Tibial artery (tissue), 4 donors: ENCODE data around the gene HRH2.

ENCODE experiments used
- DNase-seq, 2 donors: peaks; one replicate each; pipeline ENCODE4 v3.0.0-alpha.2; 2019
- H3K27ac ChIP-seq, 2 donors: fragments of 200-600 bp; sonication (generic) in 1 of 2; 1 replicate in 1 of 2; 2 replicates in 1 of 2; pipeline ENCODE4 v1.5.1; 2018 to 2019; ENCODE audit warnings: mild to moderate bottlenecking in 1 of 2
- H3K27me3 ChIP-seq, 2 donors: fragments of 200-600 bp; sonication (generic) in 1 of 2; one replicate each; pipeline versions ENCODE4 v1.5.1 to v1.6.0; 2016 to 2019
- H3K36me3 ChIP-seq, 3 donors: fragments of 200-600 bp; sonication (generic) in 2 of 3; one replicate each; pipeline ENCODE4 v1.5.1; 2016 to 2019; ENCODE audit warnings: mild to moderate bottlenecking in 2 of 3
- H3K4me1 ChIP-seq, 4 donors: fragments of 200-600 bp; sonication (generic) in 2 of 4; 1 replicate in 3 of 4; 2 replicates in 1 of 4; pipeline ENCODE4 v1.5.1; 2016 to 2019
- H3K4me3 ChIP-seq, 2 donors: fragments of 200-600 bp; sonication (generic) in 1 of 2; 1 replicate in 1 of 2; 2 replicates in 1 of 2; pipeline ENCODE4 v1.5.1; 2018 to 2019; ENCODE audit warnings: mild to moderate bottlenecking in 2 of 2
- H3K9me3 ChIP-seq, 3 donors: fragments of 200-600 bp; sonication (generic) in 1 of 3; one replicate each; pipeline ENCODE4 v1.5.1; 2016 to 2019
- CTCF ChIP-seq, 2 experiments: fragments of 200-600 bp in 1 of 2; fragments of 450-650 bp in 1 of 2; IDR thresholded peaks; one replicate each; pipeline ENCODE4 v1.5.1; 2017 to 2019; ENCODE audit warnings: antibody characterized with exemption in 2 of 2, mild to moderate bottlenecking in 1 of 2, moderate library complexity in 1 of 2
- intact Hi-C: fragments of 100-400 bp; cut with DNase I; formaldehyde crosslinking; loops from one replicate; pipeline ENCODE4 v1.15.0; 2023; ENCODE audit warnings: low total_unique reads

Gene HRH2

GRCh38 chr5:175623088-175623487 is 34.8 kb upstream of the HRH2 start:
- H3K4me3 ChIP-seq, result no peak overlapping the region
- TF ChIP-seq CTCF (IDR thresholded peaks at IDR 0.05), result no peak
- H3K4me1 ChIP-seq, result no peaks in the 10 kb centered on the region
- intact Hi-C loops, result no loop called here
- no peaks in the 10 kb centered on the region for H3K27me3 ChIP-seq
- no peak overlapping the region for H3K27ac ChIP-seq
- no peaks in the 10 kb centered on the region for H3K9me3 ChIP-seq
- no peaks in the 10 kb centered on the region for H3K36me3 ChIP-seq
- DNase-seq, result no peak

- no peaks in the 10 kb centered on the region for H3K9me3 ChIP-seq
- peak in 1 of 2 donors; percentile 27 for DNase-seq
- H3K4me3 ChIP-seq, result no peak overlapping the region
- no peaks in the 10 kb centered on the region for H3K36me3 ChIP-seq
- no peaks in the 10 kb centered on the region for H3K27me3 ChIP-seq
- no peak overlapping the region for H3K27ac ChIP-seq
- no peaks in the 10 kb centered on the region for H3K4me1 ChIP-seq
- no peak for TF ChIP-seq CTCF (IDR thresholded peaks at IDR 0.05)
- intact Hi-C loops, result no loop called here
These were observed 33.6 kb upstream of the HRH2 start for GRCh38 chr5:175624316-175624715.

GRCh38 chr5:175627005-175627404 is 30.9 kb upstream of the HRH2 start:
- intact Hi-C loops, result no loop called here
- Histone ChIP-seq H3K27me3 (no peaks in the 10 kb centered on the region), H3K9me3 (peaks cover 0 to 6% (median 5%) of the 10 kb centered on the region in 3 donors), H3K27ac (no peak overlapping the region), H3K4me3 (no peak overlapping the region), H3K4me1 (no peaks in the 10 kb centered on the region), H3K36me3 (no peaks in the 10 kb centered on the region)
- no peak for TF ChIP-seq CTCF (IDR thresholded peaks at IDR 0.05)
- peak in 1 of 2 donors; percentile 12 for DNase-seq

GRCh38 chr5:175627739-175628138 is 30.1 kb upstream of the HRH2 start:
- intact Hi-C loops, result no loop called here
- Histone ChIP-seq H3K27ac (no peak overlapping the region), H3K9me3 (peaks cover 0 to 6% (median 5%) of the 10 kb centered on the region in 3 donors), H3K36me3 (no peaks in the 10 kb centered on the region), H3K4me1 (no peaks in the 10 kb centered on the region), H3K27me3 (no peaks in the 10 kb centered on the region), H3K4me3 (no peak overlapping the region)
- DNase-seq, result peak in 1 of 2 donors; percentile 49
- no peak for TF ChIP-seq CTCF (IDR thresholded peaks at IDR 0.05)

GRCh38 chr5:175628668-175629067 is 29.2 kb upstream of the HRH2 start:
- DNase-seq, result no peak
- no peaks in the 10 kb centered on the region for H3K4me1 ChIP-seq
- no peaks in the 10 kb centered on the region for H3K27me3 ChIP-seq
- no peak overlapping the region for H3K27ac ChIP-seq
- peaks cover 0 to 6% (median 5%) of the 10 kb centered on the region in 3 donors for H3K9me3 ChIP-seq
- H3K36me3 ChIP-seq, result no peaks in the 10 kb centered on the region
- intact Hi-C loops, result no loop called here
- H3K4me3 ChIP-seq, result no peak overlapping the region
- no peak for TF ChIP-seq CTCF (IDR thresholded peaks at IDR 0.05)

GRCh38 chr5:175629261-175629660 is 28.6 kb upstream of the HRH2 start:
- H3K36me3 ChIP-seq, result no peaks in the 10 kb centered on the region
- no peak overlapping the region for H3K27ac ChIP-seq
- H3K27me3 ChIP-seq, result no peaks in the 10 kb centered on the region
- H3K4me3 ChIP-seq, result no peak overlapping the region
- no peaks in the 10 kb centered on the region for H3K4me1 ChIP-seq
- no peak for TF ChIP-seq CTCF (IDR thresholded peaks at IDR 0.05)
- intact Hi-C loops, result no loop called here
- DNase-seq, result no peak
- H3K9me3 ChIP-seq, result peaks cover 0 to 6% (median 5%) of the 10 kb centered on the region in 3 donors
